Common myeloid progenitor, CD34-positive (primary cell): Measurements from ENCODE around the gene IL17RC.

Experiments
- CTCF ChIA-PET: fragments of 350-600 bp; sonication (Branson Sonifier 250); formaldehyde crosslinking; loops from one replicate; lab custom pipeline; 2021; ENCODE audit warnings: antibody characterized with exemption; lab: Charles Lee
- POLR2A ChIA-PET: fragments of 350-600 bp; sonication (Branson Sonifier 250); formaldehyde crosslinking; loops from one replicate; lab custom pipeline; 2021; ENCODE audit warnings: antibody characterized with exemption; lab: Charles Lee
- DNase-seq, 3 donors: peaks; one replicate each; pipeline versions ENCODE4 v3.0.0 to v3.0.0-alpha.2; 2013
- H3K27ac ChIP-seq, 2 experiments: 1 replicate in 1 of 2; 2 replicates in 1 of 2; pipeline ENCODE4 v1.7.0; 2013; ENCODE audit warnings: inconsistent platforms in 2 of 2, low read length in 2 of 2, mild to moderate bottlenecking in 2 of 2, low read depth in 1 of 2, moderate library complexity in 1 of 2; ENCODE audit not compliant: severe bottlenecking in 2 of 2, insufficient read depth in 1 of 2, poor library complexity in 1 of 2
- H3K27me3 ChIP-seq, 5 experiments: replicated peaks in 2 of 5; 1 replicate in 3 of 5; 2 replicates in 2 of 5; pipeline versions ENCODE4 v1.6.1 to v1.7.0; 2013; ENCODE audit warnings: low read length in 4 of 5, mild to moderate bottlenecking in 2 of 5, moderate library complexity in 2 of 5, inconsistent platforms in 1 of 5; ENCODE audit not compliant: insufficient read depth in 5 of 5, control insufficient read depth in 4 of 5
- H3K36me3 ChIP-seq, 4 experiments: 1 replicate in 2 of 4; 2 replicates in 2 of 4; pipeline versions ENCODE4 v1.6.1 to v1.7.0; 2013; ENCODE audit warnings: low read length in 3 of 4, control low read depth in 1 of 4, mild to moderate bottlenecking in 1 of 4; ENCODE audit not compliant: control insufficient read depth in 4 of 4, insufficient read depth in 4 of 4
- H3K4me1 ChIP-seq, 4 experiments: 1 replicate in 3 of 4; 2 replicates in 1 of 4; pipeline versions ENCODE4 v1.6.1 to v1.7.1; 2013; ENCODE audit warnings: low read length in 3 of 4, mild to moderate bottlenecking in 3 of 4, control low read depth in 1 of 4, inconsistent platforms in 1 of 4, moderate library complexity in 1 of 4; ENCODE audit not compliant: control insufficient read depth in 4 of 4, insufficient read depth in 4 of 4; ENCODE audit errors: control extremely low read depth in 1 of 4
- H3K4me3 ChIP-seq, 7 experiments: 1 replicate in 4 of 7; 2 replicates in 3 of 7; pipeline versions ENCODE4 v1.5.1 to v1.7.0; 2013; ENCODE audit warnings: mild to moderate bottlenecking in 7 of 7, low read length in 6 of 7, moderate library complexity in 6 of 7, inconsistent platforms in 2 of 7, low read depth in 2 of 7, control low read depth in 1 of 7; ENCODE audit not compliant: insufficient read depth in 4 of 7, control insufficient read depth in 1 of 7; ENCODE audit errors: extremely low read depth in 1 of 7
- H3K9me3 ChIP-seq, 5 experiments: 1 replicate in 4 of 5; 2 replicates in 1 of 5; pipeline versions ENCODE4 v1.6.1 to v1.7.1; 2013; ENCODE audit warnings: low read length in 4 of 5, mild to moderate bottlenecking in 2 of 5, inconsistent platforms in 1 of 5, low read depth in 1 of 5, moderate library complexity in 1 of 5; ENCODE audit not compliant: control insufficient read depth in 4 of 5, insufficient read depth in 2 of 5; ENCODE audit errors: control extremely low read depth in 1 of 5
- WGBS: methylation state at CpG from one replicate; pipeline ENCODE4 v1.1.5; 2013; ENCODE audit not compliant: insufficient coverage; 5-methylcytosine and 5-hydroxymethylcytosine counted together

IL17RC gene

GRCh38 chr3:9914559-9915253 is 2.2 kb upstream of the IL17RC start:
- H3K4me3 ChIP-seq = peak overlapping the region; percentile 36 to 83 (median 68)
- ChIA-PET POLR2A (no interaction called here), CTCF (interaction anchor here (0.7 to 6.2 kb wide), 11 partner anchors 12 to 66 kb away, joined by 3 to 48 read pairs (median 4); partner anchors contain the start of genes CRELD1, IL17RE and JAGN1)
- peaks cover 4 to 57% (median 55%) of the 10 kb centered on the region in 4 experiments for H3K4me1 ChIP-seq
- WGBS = 24% methylated on average over 11 of the region's 15 CpGs
- H3K27ac ChIP-seq = no peak overlapping the region
- DNase-seq = no peak
- peaks cover 0 to 4% (median 0%) of the 10 kb centered on the region in 5 experiments for H3K9me3 ChIP-seq
- no peaks in the 10 kb centered on the region for H3K27me3 ChIP-seq
- H3K36me3 ChIP-seq = peaks cover 0 to 10% (median under 1%) of the 10 kb centered on the region in 4 experiments

- peaks cover 0 to 10% (median under 1%) of the 10 kb centered on the region in 4 experiments for H3K36me3 ChIP-seq
- DNase-seq = peak in 2 of 3 donors; percentile 47 to 63
- H3K9me3 ChIP-seq = peaks cover 0 to 4% (median 0%) of the 10 kb centered on the region in 5 experiments
- CTCF ChIA-PET = interaction anchor here (0.6 to 6.2 kb wide), 8 partner anchors 13 to 312 kb away, joined by 3 to 48 read pairs (median 4); partner anchors contain the start of gene IL17RE
- H3K27me3 ChIP-seq = no peaks in the 10 kb centered on the region
- peaks cover 4 to 57% (median 55%) of the 10 kb centered on the region in 4 experiments for H3K4me1 ChIP-seq
- WGBS = under 1% methylated on average over 78 of the region's 99 CpGs
- POLR2A ChIA-PET = interaction anchor here (1.0 to 2.3 kb wide), 2 partner anchors 18 to 24 kb away, joined by 7 to 8 read pairs; partner anchors contain the start of genes CRELD1 and JAGN1
- H3K27ac ChIP-seq = no peak overlapping the region
- peak overlapping the region; percentile 36 to 83 (median 68) for H3K4me3 ChIP-seq
These were observed 1.4 kb upstream of the IL17RC start for GRCh38 chr3:9915254-9916141.

DNA sequence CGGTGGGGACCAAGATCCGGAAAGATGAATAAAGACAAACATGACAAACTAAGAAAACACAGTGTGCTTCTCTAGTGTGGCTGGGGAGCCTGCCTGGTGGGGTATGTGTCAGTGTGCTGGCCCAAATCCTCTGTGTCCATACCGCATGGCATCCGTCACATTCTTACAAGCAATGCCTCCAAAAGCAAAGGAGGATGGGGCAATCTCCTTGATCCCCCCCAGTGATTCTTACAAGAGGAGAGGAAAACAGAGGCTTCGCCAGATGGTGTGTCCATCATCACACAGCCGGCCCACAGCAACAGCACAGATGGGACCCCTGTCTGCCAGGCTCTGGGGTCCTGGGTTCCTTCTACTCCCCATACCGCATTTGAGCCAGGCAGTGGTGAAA is 558 bp upstream of the IL17RC start:
- CTCF ChIA-PET = interaction anchor here (0.6 to 6.2 kb wide), 5 partner anchors 13 to 88 kb away, joined by 3 to 48 read pairs (median 5); partner anchors contain the start of gene IL17RE
- Histone ChIP-seq H3K4me3 (peak overlapping the region in 6 of 7 experiments; percentile 25 to 83 (median 58)), H3K36me3 (peaks cover 0 to 2% (median under 1%) of the 10 kb centered on the region in 4 experiments), H3K4me1 (peaks cover 4 to 57% (median 53%) of the 10 kb centered on the region in 4 experiments), H3K27ac (peak overlapping the region in 1 of 2 experiments; percentile 70), H3K27me3 (no peaks in the 10 kb centered on the region), H3K9me3 (peaks cover 0 to 4% (median 0%) of the 10 kb centered on the region in 5 experiments)
- WGBS = 85% methylated on average over 5 of the region's 7 CpGs
- DNase-seq = no peak
- POLR2A ChIA-PET = interaction anchor here (2.3 kb wide), 1 partner anchor 17 kb away, joined by 7 read pairs; the partner anchor contains the start of gene CRELD1

- DNase-seq = no peak
- peaks cover 3 to 46% (median 40%) of the 10 kb centered on the region in 4 experiments for H3K4me1 ChIP-seq
- no peaks in the 10 kb centered on the region for H3K36me3 ChIP-seq
- POLR2A ChIA-PET = interaction anchor here (2.3 kb wide), 1 partner anchor 15 kb away, joined by 7 read pairs; the partner anchor contains the start of gene CRELD1
- no peaks in the 10 kb centered on the region for H3K27me3 ChIP-seq
- WGBS = 96% methylated on average over 10 of the region's 10 CpGs
- H3K27ac ChIP-seq = peak overlapping the region in 1 of 2 experiments; percentile 70
- H3K9me3 ChIP-seq = no peaks in the 10 kb centered on the region
- CTCF ChIA-PET = interaction anchor here (1.3 to 1.9 kb wide), 2 partner anchors 10 to 14 kb away, joined by 3 to 11 read pairs; no protein-coding TSS in a partner anchor
- peak overlapping the region in 1 of 7 experiments; percentile 11 for H3K4me3 ChIP-seq
These were observed 922 bp downstream of the IL17RC start for GRCh38 chr3:9917820-9918219.

DNA sequence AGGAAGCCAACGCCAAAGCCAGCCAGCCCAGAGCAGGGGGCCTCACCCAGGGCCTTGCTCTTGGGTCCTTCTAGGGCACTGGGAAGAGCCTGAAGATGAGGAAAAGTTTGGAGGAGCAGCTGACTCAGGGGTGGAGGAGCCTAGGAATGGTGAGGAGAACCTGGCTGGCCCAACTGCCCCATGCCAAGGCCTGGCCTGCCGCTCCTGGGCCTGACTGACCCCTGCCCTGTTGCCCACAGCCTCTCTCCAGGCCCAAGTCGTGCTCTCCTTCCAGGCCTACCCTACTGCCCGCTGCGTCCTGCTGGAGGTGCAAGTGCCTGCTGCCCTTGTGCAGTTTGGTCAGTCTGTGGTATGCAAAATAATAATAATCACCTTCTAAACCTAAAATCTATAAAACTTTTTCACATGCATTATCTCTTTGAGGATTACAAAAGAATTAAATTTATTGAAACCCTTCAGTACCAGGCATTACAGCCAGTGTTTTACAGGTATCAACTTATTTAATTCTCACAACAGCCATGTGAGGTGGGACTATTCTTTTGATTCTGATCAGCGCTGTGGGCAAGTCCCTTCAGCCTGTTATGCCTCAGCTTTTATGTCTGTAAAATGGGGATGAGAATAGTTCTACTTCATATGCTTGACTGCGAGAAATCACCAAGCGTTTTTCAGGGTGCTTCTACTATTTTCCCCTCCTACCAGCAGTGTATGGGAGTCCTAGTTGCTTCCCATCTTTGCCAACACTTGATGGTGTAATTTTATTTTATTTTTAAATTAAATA is 1.6 kb downstream of the IL17RC start:
- 100% methylated on average over 2 of the region's 8 CpGs for WGBS
- POLR2A ChIA-PET = no interaction called here
- Histone ChIP-seq H3K27me3 (no peaks in the 10 kb centered on the region), H3K27ac (no peak overlapping the region), H3K4me3 (no peak overlapping the region), H3K9me3 (no peaks in the 10 kb centered on the region), H3K36me3 (no peaks in the 10 kb centered on the region), H3K4me1 (peaks cover 2 to 43% (median 39%) of the 10 kb centered on the region in 4 experiments)
- DNase-seq = no peak
- CTCF ChIA-PET = interaction anchor here (0.6 to 1.9 kb wide), 3 partner anchors 10 to 65 kb away, joined by 3 to 11 read pairs (median 4); no protein-coding TSS in a partner anchor

GRCh38 chr3:9928158-9928557 is 11.3 kb downstream of the IL17RC start:
- DNase-seq = no peak
- Histone ChIP-seq H3K27me3 (no peaks in the 10 kb centered on the region), H3K4me1 (peaks cover 0 to 13% (median 11%) of the 10 kb centered on the region in 4 experiments), H3K27ac (no peak overlapping the region), H3K36me3 (peaks cover 0 to 5% (median 2%) of the 10 kb centered on the region in 4 experiments), H3K4me3 (no peak overlapping the region), H3K9me3 (peaks cover 0 to 4% (median 0%) of the 10 kb centered on the region in 5 experiments)
- ChIA-PET CTCF (interaction anchor here (1.2 kb wide), 1 partner anchor 11 kb away, joined by 3 read pairs; the partner anchor contains the start of gene IL17RC), POLR2A (no interaction called here)
- WGBS = 97% methylated on average over 20 of the region's 23 CpGs
